ENCODE results near the gene FAM168A. TPM values are rescaled to one million over a fixed set of nuclear protein-coding genes. Genes with fewer than 3 reads are reported as not detected.
A peak's percentile ranks its signal among the peaks of the same experiment; 100 is the strongest.

The FAM168A gene
- total RNA-seq, 1 donor = 18.0 TPM

- no peak for DNase-seq (ENCODE audit: low read depth in 2 of 3, low spot score in 2 of 3)
Observed at GRCh38 chr11:73381589-73381988, 216.3 kb downstream of the FAM168A start.

DNA sequence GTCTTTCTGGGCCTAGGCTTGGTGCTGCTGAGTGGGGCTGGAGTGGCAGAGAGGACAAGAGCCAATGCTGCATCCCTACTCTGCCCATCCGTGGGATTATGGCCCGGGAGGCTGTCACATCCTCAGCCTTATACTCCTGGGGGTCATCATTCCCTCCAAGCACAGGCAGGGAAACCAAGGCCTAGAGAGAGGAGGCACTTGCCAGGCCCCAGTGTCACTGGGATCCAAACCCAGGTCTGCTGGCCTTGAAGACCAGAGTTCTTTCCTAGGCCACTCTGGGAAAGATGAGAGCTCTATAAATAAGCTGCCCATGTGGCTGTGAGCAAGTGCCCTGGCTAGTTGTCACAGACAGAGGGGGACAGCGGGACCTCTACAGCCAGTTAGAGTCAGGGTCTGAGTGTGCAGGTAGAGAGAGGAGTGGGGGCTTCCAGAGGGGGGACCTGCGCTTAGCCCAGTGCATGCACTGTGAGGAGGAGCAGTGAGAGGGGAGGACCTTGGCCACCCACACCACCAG is 217.0 kb downstream of the FAM168A start:
- no peak for DNase-seq (ENCODE audit: low read depth in 2 of 3, low spot score in 2 of 3)

DNA sequence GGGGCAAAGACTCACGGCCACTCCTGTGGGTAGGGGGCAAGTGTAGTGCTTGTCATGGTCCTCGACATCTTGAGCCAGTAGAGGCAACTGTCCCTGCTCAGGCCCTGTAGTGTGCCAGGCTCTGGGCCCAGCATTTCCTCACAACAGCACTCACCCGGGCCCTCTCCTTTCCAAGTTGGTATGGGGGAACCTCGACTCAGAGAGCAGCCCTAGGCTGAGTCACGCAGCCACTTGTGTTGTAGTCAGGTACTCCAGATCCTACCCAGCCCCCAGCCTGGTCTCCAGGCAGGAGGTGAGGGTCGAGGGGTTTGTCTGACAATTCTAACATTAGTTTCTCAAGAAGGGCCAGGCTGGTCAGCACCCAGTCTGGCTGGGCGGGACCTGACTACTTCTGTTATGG is 217.6 kb downstream of the FAM168A start:
- DNase-seq (ENCODE audit: low read depth in 2 of 3, low spot score in 2 of 3) = no peak

DNA sequence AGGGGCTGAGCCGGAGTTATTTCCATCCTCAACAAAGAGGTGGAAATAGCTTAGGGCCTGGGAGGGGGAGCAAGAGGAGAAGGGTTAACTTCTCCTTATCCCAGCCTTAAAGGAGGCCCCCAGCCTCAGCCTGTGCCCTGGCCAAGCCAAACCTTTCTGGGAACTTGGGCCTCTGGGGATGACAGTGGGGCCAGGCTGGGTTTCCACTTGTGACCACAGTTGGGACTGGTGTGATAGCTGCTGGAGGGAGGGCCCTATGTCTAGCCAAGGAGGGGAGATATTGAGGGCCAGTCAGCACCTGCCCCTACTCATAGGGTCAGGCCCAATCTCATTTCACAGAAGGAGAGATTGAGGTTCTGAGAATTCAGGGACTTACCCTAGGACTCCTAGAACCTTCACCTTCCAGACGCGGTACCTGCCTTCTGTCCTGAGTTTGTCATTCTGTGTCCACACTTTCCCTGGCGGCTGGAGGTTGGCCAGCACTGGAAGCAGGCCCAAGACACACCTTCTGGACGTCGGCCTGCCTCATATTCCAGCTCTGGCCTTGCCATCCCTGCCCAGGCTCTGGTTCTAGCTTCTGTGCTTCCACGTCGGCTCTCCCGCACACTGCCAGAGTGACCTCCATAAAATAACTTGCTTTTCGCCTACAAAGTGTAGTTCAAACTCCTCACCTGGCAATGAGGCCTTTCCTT is 218.6 kb downstream of the FAM168A start:
- no peak for DNase-seq (ENCODE audit: low read depth in 2 of 3, low spot score in 2 of 3)

DNA sequence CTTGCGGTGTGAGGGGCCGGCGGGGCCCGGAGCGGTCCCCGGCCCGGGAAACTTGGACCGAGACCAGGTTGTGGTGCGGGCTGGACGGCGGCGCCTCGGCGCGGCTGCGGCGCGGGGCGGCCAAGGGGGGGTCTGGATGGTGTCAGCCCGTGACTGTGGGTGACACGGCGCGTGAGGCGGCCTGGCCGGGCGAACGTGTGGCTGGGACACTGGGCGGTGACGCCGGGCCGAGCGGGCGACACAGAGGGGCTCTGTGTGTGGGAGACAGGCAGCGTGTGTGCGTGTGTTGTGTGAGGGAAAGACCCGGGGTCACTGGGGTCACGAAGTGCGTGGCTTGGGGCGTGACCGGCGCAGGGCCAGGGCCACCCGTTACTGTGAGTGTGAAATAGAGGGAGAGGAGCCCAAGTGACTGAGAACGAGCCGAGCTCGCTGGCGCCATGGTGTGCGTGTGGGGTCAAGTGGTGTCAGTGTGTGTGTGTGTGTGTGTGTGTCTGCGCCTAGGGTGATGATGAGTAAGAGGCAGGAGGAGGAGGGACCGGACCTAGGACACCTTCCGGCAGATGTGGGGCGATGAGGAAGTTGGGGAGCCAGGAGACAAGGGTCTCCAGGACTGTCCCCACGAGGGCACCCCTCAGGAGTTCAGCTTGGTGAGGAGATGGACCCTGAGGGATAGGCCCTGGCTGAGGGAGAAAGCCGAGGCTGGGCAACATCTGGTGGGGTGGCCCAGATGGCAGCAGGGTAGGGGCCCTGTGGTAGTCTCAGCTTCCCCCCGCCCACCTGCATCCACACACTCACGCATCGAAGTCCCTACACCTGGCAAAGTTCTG is 220.9 kb downstream of the FAM168A start:
- DNase-seq (ENCODE audit: low read depth in 2 of 3, low spot score in 2 of 3) = peak; percentile 37 to 87 (median 87)

DNA sequence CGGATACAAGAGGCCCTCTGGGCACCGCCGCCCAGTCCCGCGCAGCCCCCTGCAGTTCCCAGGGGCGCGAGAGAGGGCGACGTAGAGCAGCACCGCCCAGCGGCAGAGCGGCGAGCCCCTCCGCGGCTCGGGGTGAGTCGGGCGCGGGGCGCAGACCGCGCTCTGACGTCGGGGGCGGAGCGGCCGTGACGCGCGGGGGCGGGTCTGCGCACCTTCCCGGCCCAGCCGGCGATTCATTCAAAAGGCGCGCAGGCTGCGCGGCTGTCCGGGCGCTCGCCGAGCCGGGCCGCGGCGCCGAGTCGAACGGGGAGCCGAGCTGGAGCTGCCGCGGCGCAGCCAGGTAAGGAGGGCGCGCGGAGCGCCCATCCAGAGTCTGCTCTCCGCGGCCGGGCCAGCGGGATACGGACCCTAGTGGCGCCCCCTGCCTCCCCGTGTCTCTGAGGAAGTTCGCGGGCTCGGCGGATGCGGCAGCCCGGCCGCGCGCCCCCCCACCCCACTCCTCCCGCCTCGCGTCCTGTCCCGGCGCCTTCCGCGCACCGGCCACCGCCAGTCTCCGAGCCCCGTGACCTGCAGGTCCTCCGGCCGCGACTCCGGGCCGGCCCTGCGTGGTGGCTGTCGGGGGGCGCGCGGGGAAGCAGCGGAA is 221.6 kb downstream of the FAM168A start, which contains the start of gene RELT:
Gene RELT (plus strand): TSS at position 240 of the 643 bp plus-strand sequence. CDS start 12,738 bp downstream, outside the sequence.
- peak; percentile 86 to 93 (median 92) for DNase-seq (ENCODE audit: low read depth in 2 of 3, low spot score in 2 of 3)

GRCh38 chr11:73375830-73376159 is 222.1 kb downstream of the FAM168A start:
- DNase-seq (ENCODE audit: low read depth in 2 of 3, low spot score in 2 of 3) = no peak

GRCh38 chr11:73374151-73374550 is 223.8 kb downstream of the FAM168A start:
- DNase-seq (ENCODE audit: low read depth in 2 of 3, low spot score in 2 of 3) = no peak

DNA sequence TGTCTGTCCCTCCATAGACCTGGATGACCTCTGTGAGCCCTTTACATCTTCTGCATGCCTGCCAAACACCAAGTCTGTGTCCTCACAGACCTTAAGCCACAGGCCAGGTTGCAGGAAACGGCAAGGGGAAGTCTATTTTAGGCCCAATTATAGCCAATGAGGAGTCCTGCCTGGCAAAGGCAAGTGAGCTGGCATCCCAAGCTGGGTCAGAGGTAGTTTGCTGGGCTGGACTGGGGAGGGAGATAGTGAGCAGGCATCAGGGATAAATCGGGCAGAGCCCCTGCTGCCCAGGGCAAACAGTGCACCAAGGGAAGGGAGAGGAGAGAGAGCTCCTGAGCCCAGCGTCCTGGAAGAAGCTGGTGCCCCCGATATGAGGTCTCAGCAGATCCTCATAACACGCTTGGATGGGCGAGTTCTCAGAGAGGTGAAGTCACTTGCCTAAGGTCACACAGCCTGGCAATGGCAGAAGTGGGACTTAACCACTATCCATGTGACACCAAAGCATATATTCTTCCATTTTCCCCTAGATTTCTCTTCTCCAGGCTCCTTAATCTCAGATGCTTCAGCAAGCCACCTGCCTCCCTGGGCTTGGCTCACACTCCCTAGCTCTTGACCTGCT is 225.4 kb downstream of the FAM168A start:
- DNase-seq (ENCODE audit: low read depth in 2 of 3, low spot score in 2 of 3) = peak in 2 of 3 donors; percentile 69 to 72

GRCh38 chr11:73367482-73368024 is 230.4 kb downstream of the FAM168A start:
- DNase-seq (ENCODE audit: low read depth in 2 of 3, low spot score in 2 of 3) = no peak

GRCh38 chr11:73366953-73367352 is 231.0 kb downstream of the FAM168A start:
- no peak for DNase-seq (ENCODE audit: low read depth in 2 of 3, low spot score in 2 of 3)

DNA sequence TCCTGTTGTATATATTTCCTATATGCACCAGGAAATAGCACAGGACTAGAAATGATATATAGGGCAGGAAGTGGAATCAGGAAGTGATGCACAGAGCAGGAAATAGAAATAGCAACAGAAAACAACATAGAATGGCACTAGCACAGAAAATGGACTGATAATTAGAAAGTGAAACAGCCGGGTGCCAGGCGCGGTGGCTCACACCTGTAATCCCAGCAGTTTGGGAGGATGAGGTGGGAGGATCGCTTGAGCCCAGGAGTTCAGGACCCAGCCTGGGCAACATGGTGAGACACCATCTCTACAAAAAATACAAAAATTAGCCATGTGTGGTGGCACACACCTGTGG is 231.7 kb downstream of the FAM168A start:
- no peak for DNase-seq (ENCODE audit: low read depth in 2 of 3, low spot score in 2 of 3)

DNA sequence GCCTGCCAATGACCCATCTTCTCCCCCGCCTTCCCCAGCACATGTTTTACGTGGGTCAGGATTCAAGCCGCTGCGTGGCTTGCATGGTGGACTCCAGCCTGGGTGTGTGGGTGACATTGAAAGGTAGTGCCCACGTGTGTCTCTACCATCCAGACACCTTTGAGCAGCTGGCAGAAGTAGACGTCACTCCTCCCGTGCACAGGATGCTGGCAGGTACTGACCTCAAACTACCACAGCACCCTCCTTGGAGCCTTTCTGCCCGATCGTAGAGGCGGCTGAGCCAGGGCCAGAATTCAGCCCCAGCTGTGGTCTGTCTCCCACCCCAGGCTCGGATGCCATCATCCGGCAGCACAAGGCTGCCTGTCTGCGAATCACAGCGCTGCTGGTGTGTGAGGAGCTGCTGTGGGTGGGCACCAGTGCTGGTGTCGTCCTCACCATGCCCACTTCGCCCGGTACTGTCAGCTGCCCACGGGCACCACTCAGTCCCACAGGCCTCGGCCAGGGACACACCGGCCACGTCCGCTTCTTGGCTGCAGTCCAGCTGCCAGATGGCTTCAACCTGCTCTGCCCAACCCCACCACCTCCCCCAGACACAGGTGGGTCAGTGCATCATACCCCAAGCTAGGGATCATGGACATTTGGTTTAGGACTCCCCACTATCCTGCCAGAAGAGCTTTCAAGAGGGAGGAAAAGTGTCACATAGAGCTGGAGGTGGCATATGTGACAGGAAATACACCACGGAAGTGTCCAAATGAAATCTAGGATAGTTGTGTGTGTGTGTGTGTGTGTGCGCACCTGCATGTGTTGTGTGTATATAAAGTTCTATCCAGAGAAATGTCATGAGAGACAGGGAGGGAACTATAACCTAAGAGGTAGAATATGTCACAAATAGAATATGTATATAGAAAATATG is 232.3 kb downstream of the FAM168A start:
- no peak for DNase-seq (ENCODE audit: low read depth in 2 of 3, low spot score in 2 of 3)

DNA sequence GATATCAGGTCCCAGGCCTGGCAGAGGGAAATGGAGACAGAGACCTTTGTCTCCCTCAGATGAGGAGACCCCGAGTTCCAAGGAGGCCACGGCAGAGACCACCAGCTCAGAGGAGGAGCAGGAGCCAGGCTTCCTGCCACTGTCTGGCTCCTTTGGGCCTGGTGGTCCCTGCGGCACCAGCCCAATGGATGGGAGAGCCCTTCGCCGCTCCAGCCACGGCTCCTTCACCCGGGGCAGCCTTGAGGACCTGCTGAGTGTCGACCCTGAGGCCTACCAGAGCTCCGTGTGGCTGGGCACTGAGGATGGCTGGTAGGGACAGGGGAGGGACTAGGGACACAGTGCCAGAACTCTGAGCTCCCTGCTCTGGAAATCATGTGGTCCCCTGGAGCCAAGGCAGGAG is 234.8 kb downstream of the FAM168A start:
- DNase-seq (ENCODE audit: low read depth in 2 of 3, low spot score in 2 of 3) = no peak

DNA sequence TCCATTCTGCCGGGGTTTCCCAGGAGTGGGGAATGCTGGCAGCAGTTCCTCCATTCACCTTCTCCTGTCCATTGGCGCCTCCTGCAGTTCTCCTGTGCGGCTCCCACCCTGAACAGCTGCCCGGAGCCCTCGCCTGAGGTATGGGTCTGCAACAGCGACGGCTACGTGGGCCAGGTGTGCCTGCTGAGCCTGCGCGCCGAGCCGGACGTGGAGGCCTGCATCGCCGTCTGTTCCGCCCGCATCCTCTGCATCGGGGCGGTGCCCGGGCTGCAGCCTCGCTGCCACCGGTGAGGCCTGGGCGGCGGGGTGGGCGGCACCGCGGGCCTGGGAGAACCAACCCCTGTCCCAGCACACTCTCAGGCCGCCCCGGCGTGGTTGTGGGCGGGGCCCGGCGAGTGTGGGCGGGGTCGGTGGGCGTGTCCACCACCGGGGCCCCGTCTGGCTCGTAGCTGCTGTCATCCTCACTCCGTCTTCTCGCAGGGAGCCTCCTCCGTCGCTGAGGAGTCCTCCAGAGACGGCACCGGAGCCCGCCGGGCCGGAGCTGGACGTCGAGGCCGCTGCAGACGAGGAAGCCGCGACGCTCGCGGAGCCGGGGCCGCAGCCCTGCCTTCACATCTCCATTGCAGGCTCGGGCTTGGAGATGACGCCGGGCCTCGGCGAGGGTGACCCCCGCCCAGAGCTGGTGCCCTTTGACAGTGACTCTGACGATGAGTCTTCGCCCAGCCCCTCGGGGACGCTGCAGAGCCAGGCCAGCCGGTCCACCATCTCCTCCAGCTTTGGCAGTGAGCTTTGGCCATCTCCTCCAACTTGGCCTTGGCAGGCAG is 235.7 kb downstream of the FAM168A start:
- no peak for DNase-seq (ENCODE audit: low read depth in 2 of 3, low spot score in 2 of 3)

DNA sequence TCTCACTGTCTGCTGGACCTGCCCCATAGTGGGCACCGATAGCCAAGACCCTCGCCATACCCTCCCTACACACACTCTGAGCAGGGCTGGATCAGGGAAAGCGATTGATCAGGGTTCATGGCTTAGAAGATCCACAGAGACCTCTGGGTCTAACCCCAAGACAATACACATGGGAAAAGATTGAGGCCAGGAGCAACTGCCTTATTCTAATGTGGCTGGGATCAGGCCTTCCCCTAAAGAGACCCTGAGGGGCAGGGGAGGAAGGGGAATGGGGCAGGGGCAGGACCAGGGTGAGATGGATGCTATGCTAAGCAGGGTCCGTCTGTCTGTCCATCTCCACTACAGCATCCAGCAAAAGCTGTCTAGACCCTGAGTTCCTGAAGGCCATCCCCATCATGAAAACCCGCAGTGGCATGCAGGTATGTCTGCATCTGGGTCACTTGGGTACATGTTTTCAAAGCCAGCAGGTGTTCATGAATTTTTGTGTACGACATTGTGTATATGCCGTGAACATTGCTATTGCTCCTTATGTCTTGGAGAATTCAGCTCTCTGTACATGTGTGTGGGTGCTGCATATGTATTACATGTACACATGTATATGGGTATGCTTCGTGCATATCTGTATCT is 237.1 kb downstream of the FAM168A start:
- DNase-seq (ENCODE audit: low read depth in 2 of 3, low spot score in 2 of 3) = no peak

DNA sequence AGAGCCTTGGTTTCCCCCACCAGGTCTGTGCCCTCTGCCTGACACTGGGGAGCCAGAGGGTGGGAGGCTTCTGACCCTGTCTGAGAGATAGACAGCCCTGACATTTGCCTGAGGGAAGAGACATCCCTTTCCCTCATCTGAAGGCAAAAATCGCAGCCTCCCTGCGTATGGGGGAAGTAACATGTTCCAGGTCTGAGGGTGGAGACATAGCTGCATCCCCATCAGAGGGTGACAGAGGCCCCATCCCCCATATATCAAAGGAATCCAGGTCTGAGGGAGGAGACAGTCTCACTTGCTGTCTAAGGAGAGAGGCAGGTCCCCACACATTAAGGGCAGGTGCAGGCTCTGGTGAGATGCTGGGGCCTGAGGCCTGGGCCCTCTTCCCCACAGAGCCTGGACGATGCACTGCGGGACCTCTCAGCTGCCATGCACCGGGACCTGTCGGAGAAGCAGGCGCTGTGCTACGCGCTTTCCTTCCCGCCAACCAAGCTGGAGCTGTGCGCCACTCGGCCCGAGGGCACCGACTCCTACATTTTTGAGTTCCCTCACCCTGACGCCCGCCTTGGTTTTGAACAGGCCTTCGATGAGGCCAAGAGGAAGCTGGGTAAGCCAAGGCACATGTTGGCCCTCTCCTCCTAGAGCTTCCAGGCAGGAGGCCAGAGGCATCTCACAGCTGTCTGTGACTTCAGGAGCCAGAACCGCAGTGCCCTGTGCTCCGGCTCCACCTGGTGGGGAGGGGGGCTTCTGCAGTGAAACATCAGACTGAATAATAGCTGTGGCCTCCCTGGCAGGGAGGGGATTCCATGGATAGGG is 237.8 kb downstream of the FAM168A start:
- DNase-seq (ENCODE audit: low read depth in 2 of 3, low spot score in 2 of 3) = peak in 2 of 3 donors; percentile 36 to 47

- DNase-seq (ENCODE audit: low read depth in 2 of 3, low spot score in 2 of 3) = no peak
Observed at GRCh38 chr11:73359341-73359740, 238.6 kb downstream of the FAM168A start.
